Natural killer cell treated with Interleukin-12 subunit alpha and Interleukin-12 subunit beta and Interleukin-15 and Interleukin-18, amount 100 ng/mL, for 72 hours (primary cell): ENCODE data around the gene GIPC3. TPM values are rescaled to one million over a fixed set of nuclear protein-coding genes. Genes with fewer than 3 reads are reported as not detected.

Experiments used
- ATAC-seq, 2 donors: fragments of 150-1000 bp; cut with Tn5 transposase in 1 of 2; sonication (Bioruptor Pico), chemical (Tn5 transposase) in 1 of 2; 2 replicates each; pipeline ENCODE4 v1.10.0; 2021
- DNase-seq: peaks from one replicate; pipeline ENCODE4 v3.0.0; 2022; ENCODE audit warnings: low spot score
- H3K27ac Mint-ChIP-seq, 2 donors: 1 replicate in 1 of 2; 2 replicates in 1 of 2; pipeline ENCODE4 v1.8.0; 2022; ENCODE audit warnings: mixed read lengths in 2 of 2, mild to moderate bottlenecking in 1 of 2, moderate library complexity in 1 of 2
- H3K27me3 Mint-ChIP-seq, 2 donors: 1 replicate in 1 of 2; 2 replicates in 1 of 2; pipeline ENCODE4 v1.8.0; 2022; ENCODE audit warnings: mixed read lengths in 2 of 2
- H3K36me3 Mint-ChIP-seq: one replicate; pipeline ENCODE4 v1.8.0; 2022; ENCODE audit warnings: mixed read lengths
- H3K4me1 Mint-ChIP-seq, 2 donors: 1 replicate in 1 of 2; 2 replicates in 1 of 2; pipeline ENCODE4 v1.8.0; 2022; ENCODE audit warnings: low read depth in 2 of 2, mixed read lengths in 2 of 2, mild to moderate bottlenecking in 1 of 2
- H3K4me3 Mint-ChIP-seq: one replicate; pipeline ENCODE4 v1.8.0; 2022; ENCODE audit warnings: mixed read lengths
- H3K9me3 Mint-ChIP-seq: 2 replicates; pipeline ENCODE4 v1.8.0; 2022; ENCODE audit warnings: mixed read lengths
- total RNA-seq, 2 donors: library from RNA; stranded (reverse); gene quantifications; one replicate each; pipeline ENCODE4 v1.2.3, GENCODE V29; 2022

Gene GIPC3
- total RNA-seq, 2 donors from 2014 or later: 0.25 to 0.40 TPM

DNA sequence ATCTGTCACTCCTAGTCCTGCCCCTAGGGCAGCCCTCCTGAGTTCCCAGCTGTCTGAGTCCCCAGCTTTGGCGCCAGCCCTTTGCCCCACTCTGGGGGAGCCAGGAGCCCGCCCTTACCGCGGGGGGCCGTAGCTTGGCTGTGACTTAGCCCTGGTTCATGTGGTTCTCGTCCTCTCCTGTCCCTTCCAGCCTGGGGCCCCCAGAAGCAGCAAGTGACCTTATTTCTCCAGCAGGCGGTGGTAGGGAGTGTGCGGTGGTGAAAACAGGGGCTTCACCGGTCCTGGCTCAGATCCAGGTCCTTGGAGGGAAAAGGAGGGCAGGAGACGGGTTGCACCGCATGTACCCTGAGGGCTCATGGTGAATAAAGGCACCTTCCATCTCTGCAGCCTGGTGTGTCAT lies 7.9 kb downstream of the GIPC3 start:
- DNase-seq: no peak
- Mint-ChIP-seq H3K27me3 (no peaks in the 10 kb centered on the region), H3K4me1 (no peaks in the 10 kb centered on the region), H3K9me3 (no peaks in the 10 kb centered on the region), H3K27ac (no peak overlapping the region), H3K36me3 (no peaks in the 10 kb centered on the region), H3K4me3 (no peak overlapping the region)
- ATAC-seq: no peak

DNA sequence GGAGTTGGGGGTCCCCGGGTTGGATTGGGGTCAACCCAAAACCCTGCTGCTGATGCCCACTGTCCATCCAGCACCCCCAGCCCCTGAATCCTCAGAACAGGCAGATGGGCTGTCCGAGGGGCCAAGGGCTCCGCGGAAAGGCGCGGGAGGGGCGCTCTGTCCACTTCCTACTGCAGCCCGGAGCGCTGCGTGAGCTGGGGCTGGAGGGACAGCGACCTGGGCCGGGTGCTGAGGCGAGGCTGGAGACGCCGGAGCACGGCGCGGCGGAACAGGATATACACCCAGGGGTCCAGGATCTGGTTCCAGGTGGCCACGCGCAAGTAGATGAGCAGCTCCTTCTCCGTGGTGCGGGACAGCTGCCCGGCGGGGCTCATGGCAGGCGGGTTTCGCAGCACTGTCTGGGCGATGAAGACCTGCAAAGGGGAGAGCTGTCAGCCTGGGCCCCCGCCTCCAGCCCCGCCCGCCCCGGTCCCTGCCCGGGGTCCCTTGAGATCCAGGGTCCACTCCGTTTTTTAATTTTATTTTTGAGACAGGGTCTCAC lies 10.3 kb downstream of the GIPC3 start:
- Mint-ChIP-seq H3K9me3 (no peaks in the 10 kb centered on the region), H3K4me1 (no peaks in the 10 kb centered on the region), H3K36me3 (no peaks in the 10 kb centered on the region), H3K4me3 (no peak overlapping the region), H3K27me3 (no peaks in the 10 kb centered on the region), H3K27ac (no peak overlapping the region)
- no peak for ATAC-seq
- DNase-seq: no peak

DNA sequence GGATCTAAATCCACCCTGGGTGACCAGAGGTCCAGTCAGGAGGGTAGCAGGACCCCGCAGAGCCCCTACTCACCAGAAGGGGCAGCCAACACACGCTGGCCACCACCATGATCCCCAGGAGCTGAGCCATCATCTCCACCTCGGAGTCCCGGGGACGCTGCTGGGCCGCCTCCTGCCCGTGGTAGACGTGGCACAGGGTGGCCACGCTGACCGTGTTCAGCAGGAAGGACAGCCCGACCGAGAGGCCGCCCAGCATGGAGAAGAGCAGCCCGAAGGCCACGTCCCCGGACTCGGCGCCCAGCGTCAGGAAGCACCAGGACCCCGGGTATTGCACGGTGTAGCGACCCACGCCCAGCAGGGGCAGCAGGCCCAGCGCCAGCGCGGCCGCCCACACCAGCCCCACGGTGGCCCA lies 14.5 kb downstream of the GIPC3 start:
- Mint-ChIP-seq H3K36me3 (no peaks in the 10 kb centered on the region), H3K27ac (no peak overlapping the region), H3K9me3 (no peaks in the 10 kb centered on the region), H3K4me3 (no peak overlapping the region), H3K27me3 (no peaks in the 10 kb centered on the region), H3K4me1 (no peaks in the 10 kb centered on the region)
- DNase-seq (no peak), ATAC-seq (peak in 1 of 2 donors; percentile 41)

DNA sequence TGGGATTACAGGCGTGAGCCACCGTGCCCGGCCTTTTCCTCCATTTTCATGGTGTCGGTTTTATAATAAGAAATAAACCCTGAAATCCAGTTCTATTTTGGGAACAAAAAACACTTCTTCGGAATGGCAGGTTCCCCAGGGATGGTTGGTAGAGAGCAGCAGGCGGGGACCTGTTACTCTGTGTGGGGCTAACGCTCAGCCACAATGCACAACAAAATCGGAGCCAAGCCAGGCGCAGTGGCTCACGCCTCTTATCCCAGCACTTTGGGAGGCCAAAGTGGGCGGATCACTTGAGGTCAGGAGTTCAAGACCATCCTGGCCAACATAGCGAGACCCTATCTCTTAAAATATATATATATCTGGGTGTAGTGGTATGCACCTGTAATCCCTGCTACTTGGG lies 15.7 kb downstream of the GIPC3 start:
- DNase-seq: no peak
- H3K9me3 Mint-ChIP-seq: no peaks in the 10 kb centered on the region
- H3K27me3 Mint-ChIP-seq: no peaks in the 10 kb centered on the region
- H3K27ac Mint-ChIP-seq: no peak overlapping the region
- no peaks in the 10 kb centered on the region for H3K36me3 Mint-ChIP-seq
- no peak overlapping the region for H3K4me3 Mint-ChIP-seq
- H3K4me1 Mint-ChIP-seq: no peaks in the 10 kb centered on the region
- no peak for ATAC-seq

DNA sequence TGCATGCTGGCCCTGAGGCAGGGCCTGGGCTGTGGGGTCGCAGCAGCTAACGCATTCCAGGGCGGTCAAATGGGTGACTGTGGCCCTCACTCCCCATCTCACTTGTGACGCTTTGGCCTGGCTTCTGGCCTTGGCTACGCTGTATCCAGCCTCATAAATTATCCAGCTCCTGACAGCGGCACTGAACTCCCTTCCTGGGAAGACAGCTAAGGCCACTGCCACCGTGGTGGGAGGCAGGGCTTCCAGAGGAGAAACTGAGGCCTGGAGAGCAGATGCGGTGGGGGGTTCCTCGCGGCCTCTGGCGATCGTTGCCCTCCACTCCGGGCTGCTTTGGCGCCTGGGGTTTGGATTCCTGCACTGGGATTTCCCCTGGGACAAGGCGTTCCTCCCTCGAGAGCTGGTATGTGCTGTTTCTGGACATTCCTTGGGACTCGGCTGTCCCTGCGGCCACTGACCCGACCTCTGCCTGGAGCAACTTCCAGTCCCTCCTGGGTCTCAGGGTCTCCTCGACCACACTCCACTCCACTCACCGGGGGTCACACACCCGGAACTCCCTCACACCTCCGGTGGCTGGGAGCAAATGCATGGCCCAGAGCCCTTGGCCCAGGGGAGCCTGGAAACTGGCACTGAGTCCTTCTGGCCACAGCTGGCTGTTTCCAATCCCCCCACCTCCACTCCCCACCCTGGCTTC lies 18.0 kb downstream of the GIPC3 start:
- no peaks in the 10 kb centered on the region for H3K36me3 Mint-ChIP-seq
- H3K4me3 Mint-ChIP-seq: no peak overlapping the region
- DNase-seq (no peak), ATAC-seq (no peak)
- no peaks in the 10 kb centered on the region for H3K27me3 Mint-ChIP-seq
- no peaks in the 10 kb centered on the region for H3K9me3 Mint-ChIP-seq
- peaks cover 6% of the 10 kb centered on the region in 2 donors for H3K4me1 Mint-ChIP-seq
- H3K27ac Mint-ChIP-seq: no peak overlapping the region

DNA sequence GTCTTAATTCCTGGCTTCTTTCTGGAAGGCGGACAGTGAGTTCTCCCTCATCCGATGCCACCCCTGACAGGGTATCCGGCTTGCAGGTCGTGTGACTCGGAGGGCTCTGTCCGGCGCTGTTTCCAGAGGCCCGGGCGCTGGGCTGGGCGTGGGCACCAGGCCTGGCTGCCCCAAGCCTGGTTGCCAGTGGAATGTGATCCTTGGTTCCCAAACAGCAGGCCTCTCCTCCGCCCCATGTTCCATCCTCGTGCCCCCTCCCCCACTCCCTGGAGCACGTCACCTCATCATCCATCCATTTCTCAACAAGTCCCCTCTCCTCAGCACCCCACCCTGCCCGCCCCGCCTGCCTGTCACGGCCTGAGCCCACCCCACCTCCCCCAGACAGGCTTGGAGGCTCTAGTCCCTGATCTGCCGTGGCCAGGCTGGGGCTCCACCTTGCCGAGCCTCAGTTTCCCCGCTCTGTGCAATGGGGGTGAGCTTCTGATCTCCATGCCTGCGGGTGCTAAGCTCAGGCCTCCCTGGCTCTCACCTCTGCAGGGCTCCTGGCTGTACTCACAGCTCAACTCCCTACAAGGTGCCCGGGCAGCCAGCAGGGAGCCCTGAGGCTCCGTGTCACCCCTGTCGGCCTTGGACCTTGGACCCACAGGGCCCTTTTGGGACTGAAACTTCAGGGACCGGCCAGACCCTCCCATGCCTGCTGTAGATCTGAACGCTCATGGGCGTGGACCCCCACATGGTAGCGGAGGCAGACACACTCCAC lies 19.1 kb downstream of the GIPC3 start:
- H3K4me1 Mint-ChIP-seq: peaks cover 7 to 8% of the 10 kb centered on the region in 2 donors
- no peak for ATAC-seq

DNA sequence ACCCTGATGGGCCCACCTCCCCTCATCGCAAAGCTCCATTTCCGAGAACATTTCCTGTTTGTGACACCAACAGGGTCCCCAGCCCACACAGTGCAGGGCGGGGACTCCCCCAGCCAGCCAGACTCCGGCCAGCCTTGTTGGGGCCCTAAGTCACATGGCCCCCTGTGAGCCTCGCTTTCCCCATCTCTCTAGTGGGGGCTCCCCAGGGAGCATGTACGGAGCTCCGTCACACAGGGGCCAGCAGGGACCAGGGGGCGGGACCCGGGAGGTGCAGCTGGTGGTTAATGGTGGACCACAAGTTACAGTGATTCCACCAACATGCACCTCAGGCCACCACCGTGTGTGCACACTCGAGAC lies 19.7 kb downstream of the GIPC3 start:
- Mint-ChIP-seq H3K36me3 (no peaks in the 10 kb centered on the region), H3K4me1 (peaks cover 7 to 8% of the 10 kb centered on the region in 2 donors), H3K27ac (no peak overlapping the region), H3K27me3 (no peaks in the 10 kb centered on the region), H3K9me3 (no peaks in the 10 kb centered on the region), H3K4me3 (no peak overlapping the region)
- ATAC-seq (peak; percentile 58 to 62), DNase-seq (no peak)

More for the DNA sequence above, 19.1 kb downstream of the GIPC3 start:
- no peak for DNase-seq
- no peaks in the 10 kb centered on the region for H3K9me3 Mint-ChIP-seq
- no peak overlapping the region for H3K27ac Mint-ChIP-seq
- H3K4me3 Mint-ChIP-seq: no peak overlapping the region
- H3K36me3 Mint-ChIP-seq: no peaks in the 10 kb centered on the region
- H3K27me3 Mint-ChIP-seq: no peaks in the 10 kb centered on the region

DNA sequence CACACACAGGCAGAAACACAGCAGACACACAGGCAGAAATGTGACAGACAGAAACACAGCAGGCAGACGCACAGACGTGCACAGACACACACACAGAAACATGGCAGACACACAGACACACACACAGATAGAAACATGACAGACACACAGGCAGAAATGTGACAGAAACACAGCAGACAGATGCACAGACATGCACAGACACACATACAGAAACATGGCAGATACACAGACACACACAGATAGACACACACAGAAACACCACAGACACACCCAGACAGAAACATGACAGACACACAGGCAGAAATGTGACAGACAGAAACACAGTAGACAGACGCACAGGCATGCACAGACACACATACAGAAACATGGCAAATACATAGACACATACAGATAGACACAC lies 20.1 kb downstream of the GIPC3 start:
- ATAC-seq: no peak
- no peak for DNase-seq
- no peaks in the 10 kb centered on the region for H3K27me3 Mint-ChIP-seq
- H3K36me3 Mint-ChIP-seq: no peaks in the 10 kb centered on the region
- H3K4me1 Mint-ChIP-seq: peaks cover 7 to 8% of the 10 kb centered on the region in 2 donors
- H3K27ac Mint-ChIP-seq: no peak overlapping the region
- no peaks in the 10 kb centered on the region for H3K9me3 Mint-ChIP-seq
- no peak overlapping the region for H3K4me3 Mint-ChIP-seq

DNA sequence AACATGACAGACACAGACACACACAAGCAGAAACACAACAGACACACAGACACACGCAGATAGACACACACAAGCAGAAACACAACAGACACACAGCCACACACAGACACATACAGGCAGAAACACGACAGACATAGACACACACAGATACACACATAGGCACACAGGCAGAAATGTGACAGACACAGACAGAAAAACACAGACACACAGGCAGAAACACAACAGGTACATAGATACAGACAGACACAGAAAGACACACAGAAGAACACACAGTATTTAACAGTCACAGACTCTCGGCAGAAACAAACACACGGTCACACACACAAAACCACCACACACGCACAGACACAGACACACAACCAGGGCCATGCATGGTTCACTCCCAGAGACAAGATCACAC lies 20.5 kb downstream of the GIPC3 start:
- DNase-seq (no peak), ATAC-seq (no peak)
- Mint-ChIP-seq H3K36me3 (no peaks in the 10 kb centered on the region), H3K27ac (no peak overlapping the region), H3K4me3 (no peak overlapping the region), H3K9me3 (no peaks in the 10 kb centered on the region), H3K4me1 (peaks cover 7 to 8% of the 10 kb centered on the region in 2 donors), H3K27me3 (no peaks in the 10 kb centered on the region)

DNA sequence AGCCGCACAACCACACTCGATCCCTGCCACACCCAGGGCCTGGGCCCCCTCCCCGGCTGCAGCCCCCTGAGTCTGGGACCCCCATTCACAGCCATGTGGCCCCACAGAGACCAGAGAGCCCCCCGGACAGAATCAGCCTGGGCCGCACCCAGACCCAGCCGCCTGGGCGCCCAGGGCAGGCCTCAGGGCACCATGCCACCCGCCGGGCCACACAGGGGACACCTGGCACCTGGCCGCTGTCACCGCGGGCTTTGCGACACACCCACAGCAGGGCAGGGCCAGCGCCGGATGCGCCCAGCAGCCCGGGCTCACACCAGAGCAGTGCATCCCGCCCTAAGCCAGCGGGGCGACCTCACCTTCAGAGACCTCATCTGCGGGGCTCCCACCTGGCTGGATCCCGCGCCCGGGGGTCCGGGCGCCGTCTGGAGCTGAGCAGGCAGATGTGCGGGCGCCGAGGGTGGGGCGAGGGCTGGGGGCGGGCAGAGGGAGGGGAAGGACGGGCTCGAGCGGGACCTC lies 21.0 kb downstream of the GIPC3 start:
- ATAC-seq (peak; percentile 57 to 67), DNase-seq (no peak)
- no peaks in the 10 kb centered on the region for H3K27me3 Mint-ChIP-seq
- H3K4me3 Mint-ChIP-seq: no peak overlapping the region
- H3K9me3 Mint-ChIP-seq: no peaks in the 10 kb centered on the region
- no peak overlapping the region for H3K27ac Mint-ChIP-seq
- H3K4me1 Mint-ChIP-seq: peaks cover 7 to 8% of the 10 kb centered on the region in 2 donors
- H3K36me3 Mint-ChIP-seq: no peaks in the 10 kb centered on the region

DNA sequence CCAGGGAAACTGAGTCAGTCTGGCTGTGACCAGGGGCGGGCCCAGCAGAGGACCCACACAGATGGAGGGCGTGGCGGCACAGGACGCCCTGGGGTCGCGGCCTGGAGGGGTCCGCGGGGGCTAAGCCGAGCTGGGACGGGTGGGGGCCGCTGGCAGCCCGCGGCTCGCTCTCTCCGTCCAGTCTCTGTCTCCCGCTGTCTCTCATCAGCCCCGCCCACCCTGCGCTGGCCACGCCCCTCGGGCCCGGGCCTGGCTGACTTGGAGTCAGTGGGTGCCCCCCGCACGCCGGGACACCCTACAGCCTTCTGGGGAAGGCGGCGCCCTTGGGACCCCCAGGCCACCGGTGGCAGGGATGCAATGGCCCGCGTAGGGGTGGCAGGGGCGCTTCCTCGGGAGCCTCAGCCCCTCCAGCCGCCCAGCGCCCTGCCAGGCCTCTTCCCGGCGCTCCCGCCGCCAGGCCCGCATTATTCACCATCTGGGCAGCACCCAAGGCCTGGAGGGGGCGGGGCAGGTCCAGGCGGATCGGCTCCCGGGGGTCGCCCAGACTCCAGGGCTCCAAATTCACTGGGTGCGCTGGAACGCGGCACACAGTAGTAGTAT lies 21.5 kb downstream of the GIPC3 start, which contains the start of gene TBXA2R:
TSS of gene TBXA2R (minus strand) at position 186 of the 600 bp plus-strand sequence. CDS start 6,241 bp downstream, outside the sequence.
- Mint-ChIP-seq H3K4me1 (peaks cover 7 to 8% of the 10 kb centered on the region in 2 donors), H3K9me3 (no peaks in the 10 kb centered on the region), H3K27ac (no peak within 1 kb of the TSS), H3K27me3 (no peaks in the 10 kb centered on the region), H3K4me3 (peak within 1 kb of the TSS; percentile 63), H3K36me3 (no peaks in the 10 kb centered on the region)
- ATAC-seq: peak; percentile 64 to 78
- DNase-seq: no peak

DNA sequence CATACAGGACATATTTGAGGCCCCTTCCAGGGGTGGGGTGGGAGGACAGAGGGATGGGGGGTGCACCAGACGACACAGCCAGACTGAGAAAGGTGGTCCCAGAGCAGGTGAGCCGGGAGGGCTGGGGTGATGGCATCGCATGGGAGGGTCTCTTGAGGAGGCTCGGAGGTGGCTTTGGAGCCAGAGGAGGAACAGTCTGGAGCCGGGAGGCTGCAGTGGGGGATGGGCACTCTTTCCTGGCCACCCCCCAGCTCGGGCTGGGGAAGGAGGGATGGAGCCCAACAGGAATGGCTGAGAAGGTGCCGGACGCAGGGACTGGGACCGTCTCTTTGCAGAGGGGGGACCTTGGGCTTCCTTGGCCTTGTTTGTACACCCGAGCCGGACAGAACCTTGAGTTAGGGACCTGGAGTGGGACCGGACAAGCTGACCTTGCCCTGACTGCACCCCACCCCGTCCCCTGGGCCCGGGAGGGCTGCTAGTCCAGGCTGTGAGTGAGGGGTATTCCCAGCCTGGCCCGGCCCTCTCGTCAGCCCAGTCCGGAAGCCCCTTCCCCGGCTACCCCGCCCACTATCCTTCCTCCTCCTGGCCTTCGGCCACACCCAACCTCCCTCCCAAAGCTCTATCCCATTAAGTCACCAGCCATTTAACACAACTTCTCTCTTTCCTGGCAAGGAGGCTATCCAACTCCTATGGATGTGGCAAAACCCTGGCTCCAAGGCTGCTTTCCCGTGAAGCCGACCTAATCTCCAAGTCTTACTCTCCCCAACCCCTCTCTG lies 22.2 kb downstream of the GIPC3 start:
- ATAC-seq (no peak), DNase-seq (no peak)
- Mint-ChIP-seq H3K9me3 (no peaks in the 10 kb centered on the region), H3K27ac (no peak overlapping the region), H3K27me3 (no peaks in the 10 kb centered on the region), H3K4me3 (peak overlapping the region; percentile 63), H3K36me3 (no peaks in the 10 kb centered on the region), H3K4me1 (peaks cover 7 to 8% of the 10 kb centered on the region in 2 donors)

DNA sequence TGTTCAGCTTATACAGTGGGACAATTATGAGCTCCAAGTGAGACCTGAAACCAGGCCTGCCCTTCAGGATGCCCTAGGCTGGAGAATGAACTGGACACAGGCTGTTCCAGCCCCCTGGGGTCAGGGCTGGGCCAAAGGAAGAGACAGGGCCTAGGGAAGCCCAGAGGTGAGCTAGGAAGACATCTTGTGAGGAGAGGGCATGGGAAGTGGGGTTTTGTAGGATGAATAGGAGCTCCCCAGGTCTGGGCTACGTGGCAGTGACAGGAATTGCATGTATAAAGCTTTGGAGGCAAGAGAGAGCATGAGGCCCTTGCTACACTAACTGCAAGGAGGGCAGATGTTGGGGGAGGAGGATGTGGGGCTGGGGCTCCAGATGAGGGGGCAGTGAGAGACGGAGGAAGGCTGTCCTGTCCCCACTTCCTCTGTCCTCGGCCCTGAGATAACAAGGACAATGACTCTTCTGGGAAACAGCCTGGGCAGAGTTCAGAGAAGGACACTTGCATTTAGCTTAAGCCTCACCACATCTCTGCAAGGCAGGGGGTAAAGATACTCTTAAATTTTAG lies 22.9 kb downstream of the GIPC3 start:
- no peak for ATAC-seq
- peaks cover 7 to 8% of the 10 kb centered on the region in 2 donors for H3K4me1 Mint-ChIP-seq
- H3K27me3 Mint-ChIP-seq: no peaks in the 10 kb centered on the region
- H3K27ac Mint-ChIP-seq: no peak overlapping the region
- H3K9me3 Mint-ChIP-seq: no peaks in the 10 kb centered on the region
- H3K4me3 Mint-ChIP-seq: peak overlapping the region; percentile 63
- H3K36me3 Mint-ChIP-seq: no peaks in the 10 kb centered on the region
- no peak for DNase-seq
